ENCODE results near the gene ADAMTS2.

DNA sequence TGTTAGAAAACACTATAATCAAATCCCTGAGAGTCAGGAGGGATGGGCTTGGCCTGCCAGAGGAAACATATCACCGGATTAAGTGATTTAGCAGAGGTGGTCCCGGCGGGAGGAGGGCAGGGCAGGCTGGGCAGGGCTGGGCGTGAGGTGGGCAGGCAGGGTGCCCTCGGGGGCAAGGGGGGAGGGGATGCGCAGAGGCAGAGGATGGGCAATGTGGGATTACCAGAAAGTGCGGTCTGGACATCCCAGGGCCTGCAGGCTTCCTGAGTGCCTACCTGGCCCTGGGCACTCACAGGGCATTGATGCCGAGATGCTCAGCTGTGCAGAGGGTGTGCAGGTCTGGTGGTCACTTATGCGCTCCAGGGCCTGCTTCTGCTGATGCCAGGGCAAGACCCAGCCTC lies 115.2 kb downstream of the ADAMTS2 start:
- TF ChIP-seq SP1 (IDR thresholded peaks at IDR 0.05; ENCODE audit: low read depth) (no peak), POLR2AphosphoS5 (IDR thresholded peaks at IDR 0.05; ENCODE audit: low read depth, low read length) (no peak), EZH2phosphoT487 (IDR thresholded peaks at IDR 0.05; ENCODE audit: borderline replicate concordance) (no peak), EGR1 (IDR thresholded peaks at IDR 0.05; ENCODE audit: low read depth) (no peak), CTCF (IDR thresholded peaks at IDR 0.05 in 2 of 3, conservative IDR thresholded peaks at IDR 0.05 in 1 of 3; ENCODE audit: borderline replicate concordance in 1 of 3, insufficient read depth in 1 of 3, low read depth in 2 of 3, low read length in 2 of 3) (no peak), ATF3 (IDR thresholded peaks at IDR 0.05) (no peak), ZNF274 (IDR thresholded peaks at IDR 0.05; ENCODE audit: low read depth, low read length) (no peak), REST (IDR thresholded peaks at IDR 0.05; ENCODE audit: low read depth) (no peak)

All from HCT116 (cell line).